Measurements from ENCODE around the gene CD52.

The CD52 gene

GRCh38 chr1:26356106-26356505 lies 38.3 kb downstream of the CD52 start:
- no peaks in the 10 kb centered on the region for H3K36me3 Mint-ChIP-seq (ENCODE audit: low read depth)
- DNase-seq (ENCODE audit: low spot score): no peak
- H3K4me1 Mint-ChIP-seq (ENCODE audit: low read depth): peaks cover 34% of the 10 kb centered on the region
- no peak overlapping the region for H3K27ac Mint-ChIP-seq
- H3K9me3 Mint-ChIP-seq: no peaks in the 10 kb centered on the region
- H3K4me3 Mint-ChIP-seq: no peak overlapping the region
- peaks cover 19% of the 10 kb centered on the region for H3K27me3 Mint-ChIP-seq (ENCODE audit: low read depth)

DNA sequence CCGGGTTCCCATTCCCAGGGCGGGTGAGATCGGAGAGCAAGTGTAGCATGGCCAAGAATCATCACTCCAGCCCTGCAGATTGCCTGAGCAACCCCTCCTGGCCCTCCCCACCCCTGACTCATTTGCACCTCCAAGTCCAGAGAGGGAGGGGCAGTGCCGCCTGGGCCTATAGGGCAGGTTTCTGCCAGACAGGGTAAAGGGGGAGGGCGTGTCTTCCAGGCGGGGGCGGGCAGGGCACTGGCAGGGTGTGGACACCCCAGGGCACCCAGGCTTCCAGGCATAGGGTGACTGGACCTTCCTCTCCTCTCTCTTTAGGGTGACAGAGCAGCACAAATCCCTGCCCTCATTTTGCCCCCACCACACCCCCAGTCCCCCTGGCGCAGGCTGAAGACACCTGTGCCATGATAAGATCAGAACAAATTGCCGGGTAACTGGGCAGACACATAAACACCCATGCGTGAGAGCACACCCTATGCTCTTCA lies 39.4 kb downstream of the CD52 start:
- Mint-ChIP-seq H3K9me3 (no peaks in the 10 kb centered on the region), H3K4me3 (no peak overlapping the region), H3K27ac (no peak overlapping the region), H3K27me3 (ENCODE audit: low read depth) (peaks cover 26% of the 10 kb centered on the region), H3K4me1 (ENCODE audit: low read depth) (peaks cover 37% of the 10 kb centered on the region), H3K36me3 (ENCODE audit: low read depth) (no peaks in the 10 kb centered on the region)
- DNase-seq (ENCODE audit: low spot score): no peak

GRCh38 chr1:26358411-26359384 lies 40.9 kb downstream of the CD52 start:
- peaks cover 28% of the 10 kb centered on the region for H3K27me3 Mint-ChIP-seq (ENCODE audit: low read depth)
- H3K9me3 Mint-ChIP-seq: no peaks in the 10 kb centered on the region
- peak overlapping the region; percentile 54 for H3K27ac Mint-ChIP-seq
- H3K36me3 Mint-ChIP-seq (ENCODE audit: low read depth): no peaks in the 10 kb centered on the region
- peak overlapping the region; percentile 52 for H3K4me3 Mint-ChIP-seq
- peaks cover 43% of the 10 kb centered on the region for H3K4me1 Mint-ChIP-seq (ENCODE audit: low read depth)
- DNase-seq (ENCODE audit: low spot score): peak; percentile 69

- Mint-ChIP-seq H3K9me3 (no peaks in the 10 kb centered on the region), H3K27me3 (ENCODE audit: low read depth) (peaks cover 35% of the 10 kb centered on the region), H3K36me3 (ENCODE audit: low read depth) (no peaks in the 10 kb centered on the region), H3K4me3 (peak overlapping the region; percentile 57), H3K4me1 (ENCODE audit: low read depth) (peaks cover 55% of the 10 kb centered on the region), H3K27ac (no peak overlapping the region)
- DNase-seq (ENCODE audit: low spot score): no peak
Measured at GRCh38 chr1:26359981-26360806, 42.4 kb downstream of the CD52 start.

- Mint-ChIP-seq H3K4me3 (peak overlapping the region; percentile 57), H3K9me3 (no peaks in the 10 kb centered on the region), H3K4me1 (ENCODE audit: low read depth) (peaks cover 50% of the 10 kb centered on the region), H3K36me3 (ENCODE audit: low read depth) (no peaks in the 10 kb centered on the region), H3K27me3 (ENCODE audit: low read depth) (peaks cover 35% of the 10 kb centered on the region), H3K27ac (peak overlapping the region; percentile 23)
- DNase-seq (ENCODE audit: low spot score): no peak
Measured at GRCh38 chr1:26360807-26361604, 43.2 kb downstream of the CD52 start.

GRCh38 chr1:26361605-26362122 lies 43.9 kb downstream of the CD52 start:
- Mint-ChIP-seq H3K27ac (no peak overlapping the region), H3K9me3 (no peaks in the 10 kb centered on the region), H3K4me3 (no peak overlapping the region), H3K27me3 (ENCODE audit: low read depth) (peaks cover 35% of the 10 kb centered on the region), H3K36me3 (ENCODE audit: low read depth) (no peaks in the 10 kb centered on the region), H3K4me1 (ENCODE audit: low read depth) (peaks cover 50% of the 10 kb centered on the region)
- no peak for DNase-seq (ENCODE audit: low spot score)

- Mint-ChIP-seq H3K9me3 (no peaks in the 10 kb centered on the region), H3K27ac (no peak overlapping the region), H3K4me3 (no peak overlapping the region), H3K4me1 (ENCODE audit: low read depth) (peaks cover 47% of the 10 kb centered on the region), H3K36me3 (ENCODE audit: low read depth) (no peaks in the 10 kb centered on the region), H3K27me3 (ENCODE audit: low read depth) (peaks cover 35% of the 10 kb centered on the region)
- no peak for DNase-seq (ENCODE audit: low spot score)
Measured at GRCh38 chr1:26362331-26362730, 44.6 kb downstream of the CD52 start.

- no peaks in the 10 kb centered on the region for H3K9me3 Mint-ChIP-seq
- DNase-seq (ENCODE audit: low spot score): peak; percentile 82
- peaks cover 38% of the 10 kb centered on the region for H3K27me3 Mint-ChIP-seq (ENCODE audit: low read depth)
- no peaks in the 10 kb centered on the region for H3K36me3 Mint-ChIP-seq (ENCODE audit: low read depth)
- peak overlapping the region; percentile 38 for H3K4me3 Mint-ChIP-seq
- peak overlapping the region; percentile 15 for H3K27ac Mint-ChIP-seq
- peaks cover 42% of the 10 kb centered on the region for H3K4me1 Mint-ChIP-seq (ENCODE audit: low read depth)
Measured at GRCh38 chr1:26363549-26364448, 46.0 kb downstream of the CD52 start.

DNA sequence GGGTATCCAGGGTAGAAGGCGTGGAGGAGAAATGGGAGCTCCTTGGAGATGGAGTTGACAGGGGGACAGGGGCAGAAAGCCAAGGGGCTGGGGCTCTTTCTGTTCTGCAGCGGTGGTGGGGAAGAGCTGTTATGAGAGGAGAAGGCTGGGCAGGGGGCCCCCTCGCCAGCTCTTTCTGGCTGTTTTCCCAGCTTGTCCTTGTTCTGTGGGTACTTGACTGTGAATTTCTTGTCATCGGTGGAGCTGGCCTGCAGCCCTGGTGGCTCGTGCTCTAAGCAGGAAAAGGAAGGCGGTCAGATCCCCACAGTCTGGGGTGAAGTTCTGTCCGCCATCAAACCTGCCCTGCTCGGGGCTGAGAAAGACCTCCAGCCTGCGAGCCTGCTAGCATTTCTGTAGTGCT lies 47.2 kb downstream of the CD52 start:
- no peaks in the 10 kb centered on the region for H3K9me3 Mint-ChIP-seq
- DNase-seq (ENCODE audit: low spot score): no peak
- no peak overlapping the region for H3K4me3 Mint-ChIP-seq
- peaks cover 2% of the 10 kb centered on the region for H3K36me3 Mint-ChIP-seq (ENCODE audit: low read depth)
- peaks cover 33% of the 10 kb centered on the region for H3K4me1 Mint-ChIP-seq (ENCODE audit: low read depth)
- H3K27ac Mint-ChIP-seq: no peak overlapping the region
- H3K27me3 Mint-ChIP-seq (ENCODE audit: low read depth): peaks cover 30% of the 10 kb centered on the region

DNA sequence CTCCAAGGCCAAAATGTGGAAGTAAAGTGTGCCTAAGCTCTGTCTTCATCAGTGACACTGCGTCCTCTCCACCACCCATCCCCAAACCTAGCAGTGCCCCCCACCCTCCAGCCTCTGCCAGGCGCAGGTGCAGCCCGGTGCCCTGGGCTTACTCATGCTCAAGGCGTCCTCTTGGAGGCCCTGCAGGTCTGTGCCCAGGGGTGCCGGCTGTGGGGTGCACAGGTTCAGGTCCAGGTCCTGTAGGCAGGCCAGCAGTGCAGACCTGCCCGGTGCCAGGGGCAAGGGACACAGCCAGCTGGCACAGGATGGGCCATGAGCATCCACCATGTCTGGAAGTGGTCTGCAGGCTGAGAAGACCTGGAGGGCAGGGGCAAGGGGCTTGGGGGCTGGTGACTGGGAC lies 49.7 kb downstream of the CD52 start:
- Mint-ChIP-seq H3K36me3 (ENCODE audit: low read depth) (peaks cover 9% of the 10 kb centered on the region), H3K9me3 (peaks cover 8% of the 10 kb centered on the region), H3K4me1 (ENCODE audit: low read depth) (peaks cover 36% of the 10 kb centered on the region), H3K27me3 (ENCODE audit: low read depth) (peaks cover 10% of the 10 kb centered on the region), H3K27ac (no peak overlapping the region), H3K4me3 (no peak overlapping the region)
- DNase-seq (ENCODE audit: low spot score): no peak

- H3K9me3 Mint-ChIP-seq: peaks cover 8% of the 10 kb centered on the region
- peaks cover 10% of the 10 kb centered on the region for H3K36me3 Mint-ChIP-seq (ENCODE audit: low read depth)
- peaks cover 40% of the 10 kb centered on the region for H3K4me1 Mint-ChIP-seq (ENCODE audit: low read depth)
- no peak overlapping the region for H3K27ac Mint-ChIP-seq
- peaks cover 10% of the 10 kb centered on the region for H3K27me3 Mint-ChIP-seq (ENCODE audit: low read depth)
- DNase-seq (ENCODE audit: low spot score): no peak
- no peak overlapping the region for H3K4me3 Mint-ChIP-seq
Measured at GRCh38 chr1:26368006-26368405, 50.2 kb downstream of the CD52 start.

GRCh38 chr1:26368486-26368885 lies 50.7 kb downstream of the CD52 start:
- peaks cover 39% of the 10 kb centered on the region for H3K4me1 Mint-ChIP-seq (ENCODE audit: low read depth)
- H3K27me3 Mint-ChIP-seq (ENCODE audit: low read depth): peaks cover 10% of the 10 kb centered on the region
- peaks cover 8% of the 10 kb centered on the region for H3K9me3 Mint-ChIP-seq
- DNase-seq (ENCODE audit: low spot score): no peak
- H3K36me3 Mint-ChIP-seq (ENCODE audit: low read depth): peaks cover 10% of the 10 kb centered on the region
- no peak overlapping the region for H3K4me3 Mint-ChIP-seq
- H3K27ac Mint-ChIP-seq: no peak overlapping the region

Data from T-helper 2 cell treated with Interferon-gamma antibody and Interleukin-4, amounts not matched to agents 5 μg/mL and 100 μg/mL, for 36 hours (primary cell).